Activated naive CD4-positive, alpha-beta T cell treated with anti-CD3 and anti-CD28 coated beads, Interleukin-2, amount 50 U/mL, for 16 hours (primary cell): Measurements from ENCODE around the gene DDX56.
"Not testable (repeated sequence)": the region's sequence is repeated elsewhere in the genome, so short reads cannot be mapped to it uniquely, and the experiment has no call there.

ENCODE experiments used
- DNase-seq: peaks from one replicate; pipeline ENCODE4 v3.0.0-alpha.2; 2020

Gene DDX56

GRCh38 chr7:44561962-44562621, 11.6 kb downstream of the DDX56 start:
- DNase-seq, result no peak

- DNase-seq, result no peak
Measured at GRCh38 chr7:44561481-44561880, 12.2 kb downstream of the DDX56 start.

DNA sequence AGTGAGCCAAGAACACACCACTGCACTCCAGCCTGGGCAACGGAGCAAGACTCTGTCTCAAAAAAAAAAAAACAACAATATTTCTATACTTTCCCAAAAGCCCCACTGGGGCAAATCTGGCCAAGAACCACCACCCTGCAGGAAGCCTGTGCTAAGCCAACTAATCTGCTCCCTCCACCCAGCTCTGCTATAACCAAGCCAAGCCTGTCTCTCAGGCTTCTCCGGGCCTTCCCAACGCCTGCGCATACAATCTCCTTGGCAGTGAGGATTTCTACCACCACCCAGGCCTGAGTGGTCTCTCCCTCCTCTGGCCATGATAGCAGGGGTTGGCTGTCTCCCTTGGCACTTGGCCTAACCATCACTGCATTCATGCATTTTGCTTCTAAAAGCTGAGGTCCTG, 14.2 kb downstream of the DDX56 start:
- DNase-seq, result no peak

DNA sequence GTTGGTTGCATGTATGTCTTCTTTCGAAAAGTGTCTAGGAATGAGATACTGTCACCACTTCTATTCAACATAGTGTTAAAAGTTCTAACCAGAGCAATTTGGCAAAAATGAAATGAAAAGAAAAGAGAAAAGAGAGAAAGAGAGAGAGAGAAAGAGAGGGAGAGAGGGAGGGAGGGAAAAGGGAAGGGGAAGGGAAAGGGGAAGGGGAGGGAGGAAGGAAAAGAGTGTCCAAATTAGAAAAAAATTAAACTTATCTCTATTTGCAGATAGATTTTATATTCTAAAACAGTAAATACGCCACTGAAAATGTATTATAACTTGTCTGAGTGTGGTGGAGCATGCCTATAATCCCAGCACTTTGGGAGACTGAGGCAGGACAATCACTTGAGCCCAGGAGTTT, 16.2 kb downstream of the DDX56 start:
- no peak for DNase-seq

GRCh38 chr7:44555350-44555749, 18.4 kb downstream of the DDX56 start:
- no peak for DNase-seq

- not testable (repeated sequence) for DNase-seq
Measured at GRCh38 chr7:44552473-44553005, 21.2 kb downstream of the DDX56 start.

- no peak for DNase-seq
Measured at GRCh38 chr7:44549457-44549856, 24.3 kb downstream of the DDX56 start.

DNA sequence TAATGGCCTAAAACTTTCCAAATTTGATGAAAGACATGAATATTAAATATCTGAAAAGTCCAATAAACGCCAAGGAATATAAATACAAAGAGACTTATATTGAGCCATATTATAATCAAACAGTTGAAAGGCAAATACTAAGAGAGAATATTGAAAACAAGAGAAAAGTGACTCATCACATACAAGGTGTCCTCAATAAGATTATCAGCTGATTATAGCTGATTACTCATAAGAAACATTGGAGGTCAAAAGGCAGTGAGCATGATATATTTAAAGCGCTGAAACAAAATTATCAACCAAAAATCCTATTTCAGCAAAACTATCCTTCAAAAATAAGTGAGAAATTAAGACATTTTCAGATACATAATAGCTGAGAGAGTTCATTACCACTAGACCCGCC, 24.8 kb downstream of the DDX56 start:
- no peak for DNase-seq

DNA sequence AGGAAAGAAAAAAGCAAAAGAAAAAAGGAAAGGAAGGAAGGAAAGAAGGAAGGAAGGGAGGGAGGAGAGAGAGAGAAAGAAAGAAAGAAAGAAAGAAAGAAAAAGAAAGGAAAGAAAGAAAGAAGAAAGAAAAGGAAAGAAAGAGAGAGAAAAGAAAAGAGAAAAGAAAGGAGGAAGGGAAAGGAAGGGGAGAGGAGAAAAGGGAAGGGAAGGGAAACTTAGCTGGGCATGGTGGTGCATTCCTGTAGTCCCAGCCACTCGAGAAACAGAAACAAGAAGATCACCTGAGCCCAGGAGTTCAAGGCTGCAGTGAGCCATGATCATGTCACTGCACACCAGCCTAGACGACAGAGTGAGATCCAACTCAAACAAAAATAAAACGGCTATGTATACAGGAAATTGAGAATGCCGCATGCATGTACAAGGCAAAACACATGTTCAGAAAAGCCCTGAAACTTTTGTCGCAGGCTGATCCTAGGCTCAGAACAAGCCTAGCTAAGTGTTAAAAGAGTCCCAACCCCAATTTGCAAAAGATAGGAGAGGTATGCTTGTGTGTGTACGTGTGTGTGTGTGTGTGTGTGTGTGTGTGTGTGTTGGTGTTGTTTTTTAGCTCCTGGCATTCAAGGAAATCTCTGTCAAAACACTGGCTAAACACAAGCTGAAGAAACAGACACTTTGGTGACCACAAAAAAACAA, 26.0 kb downstream of the DDX56 start:
- no peak for DNase-seq

DNA sequence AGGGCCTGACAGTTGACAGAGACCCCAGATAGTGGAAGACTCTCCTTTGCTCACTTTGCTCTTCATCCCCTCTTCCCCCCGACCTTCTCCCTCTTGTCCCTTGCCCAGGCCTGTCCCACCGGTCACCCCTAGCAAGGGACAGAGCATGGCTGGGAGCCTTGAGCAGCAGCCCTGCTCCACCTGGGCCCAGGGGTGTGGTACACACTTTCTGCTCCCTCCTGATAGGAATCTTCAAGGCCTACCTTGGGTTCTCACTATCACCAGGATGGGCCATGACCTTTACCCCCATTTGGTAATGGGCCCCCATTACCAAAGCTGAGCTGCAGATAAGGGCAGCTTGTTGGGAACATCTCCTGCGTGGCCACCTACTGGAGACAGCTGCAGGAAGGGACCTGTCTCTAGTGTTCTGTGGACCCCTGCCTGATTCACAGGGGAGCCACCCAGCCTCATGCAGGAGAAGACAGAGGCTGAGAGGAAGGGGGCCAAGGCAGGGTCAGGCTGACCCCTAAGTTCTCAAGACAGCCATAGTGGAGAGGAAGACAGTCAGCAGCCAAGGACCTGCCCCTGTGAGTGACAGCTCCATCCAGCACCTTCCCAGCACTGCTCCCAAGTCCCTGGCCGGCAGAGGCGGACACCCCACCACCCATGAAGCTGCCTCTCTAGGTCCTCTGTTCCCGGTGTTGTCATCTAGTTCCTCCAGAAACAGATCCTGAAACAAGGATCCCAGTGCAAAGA, 31.7 kb downstream of the DDX56 start:
- no peak for DNase-seq

DNA sequence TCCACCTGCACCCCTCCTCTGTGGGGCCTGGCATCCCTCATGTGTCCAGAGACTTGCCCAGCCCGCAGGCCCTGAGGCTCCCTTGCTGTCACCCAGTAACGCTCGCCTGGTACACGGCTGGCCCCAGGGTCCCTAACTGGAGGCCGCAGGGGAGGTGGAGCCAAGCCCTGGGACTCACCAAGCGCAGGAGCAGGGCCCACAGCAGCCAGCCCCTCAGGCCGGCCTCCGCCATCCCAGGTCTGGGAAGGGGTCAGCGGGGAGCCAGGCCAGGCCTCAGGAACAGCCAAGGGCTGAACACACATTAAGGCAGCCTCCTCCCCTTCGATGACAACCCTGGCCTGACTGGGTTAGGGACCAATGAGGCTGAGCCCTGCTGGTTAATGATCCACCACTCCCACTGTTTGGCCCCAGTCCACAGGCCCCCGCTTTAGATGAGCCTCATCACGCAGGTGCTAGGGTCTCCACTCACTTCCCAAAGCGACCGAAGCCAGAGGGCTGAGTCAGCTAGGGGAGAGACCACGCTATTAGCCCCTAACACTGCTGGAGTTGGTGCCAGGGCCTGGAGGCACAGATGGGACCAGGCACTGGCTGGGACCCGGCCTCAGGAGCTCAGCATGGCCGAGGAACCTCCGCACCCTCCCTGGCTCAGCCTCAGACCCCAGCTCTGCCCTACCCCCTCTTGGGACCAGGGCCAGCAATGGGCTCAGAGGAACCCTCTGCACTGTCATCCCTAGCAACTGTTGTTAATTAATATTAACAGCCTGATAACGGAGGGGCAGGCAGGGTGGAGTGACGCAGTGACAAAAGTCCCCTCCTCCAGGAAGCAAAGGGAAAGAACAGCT, 32.5 kb downstream of the DDX56 start, which contains the start of gene NPC1L1:
Gene NPC1L1, minus strand, starts transcription at position 303 of the 842 bp plus-strand sequence. Its CDS starts 71 bp downstream, at position 232.
- DNase-seq, result no peak

- no peak for DNase-seq
Measured at GRCh38 chr7:44540592-44541027, 33.1 kb downstream of the DDX56 start.

DNA sequence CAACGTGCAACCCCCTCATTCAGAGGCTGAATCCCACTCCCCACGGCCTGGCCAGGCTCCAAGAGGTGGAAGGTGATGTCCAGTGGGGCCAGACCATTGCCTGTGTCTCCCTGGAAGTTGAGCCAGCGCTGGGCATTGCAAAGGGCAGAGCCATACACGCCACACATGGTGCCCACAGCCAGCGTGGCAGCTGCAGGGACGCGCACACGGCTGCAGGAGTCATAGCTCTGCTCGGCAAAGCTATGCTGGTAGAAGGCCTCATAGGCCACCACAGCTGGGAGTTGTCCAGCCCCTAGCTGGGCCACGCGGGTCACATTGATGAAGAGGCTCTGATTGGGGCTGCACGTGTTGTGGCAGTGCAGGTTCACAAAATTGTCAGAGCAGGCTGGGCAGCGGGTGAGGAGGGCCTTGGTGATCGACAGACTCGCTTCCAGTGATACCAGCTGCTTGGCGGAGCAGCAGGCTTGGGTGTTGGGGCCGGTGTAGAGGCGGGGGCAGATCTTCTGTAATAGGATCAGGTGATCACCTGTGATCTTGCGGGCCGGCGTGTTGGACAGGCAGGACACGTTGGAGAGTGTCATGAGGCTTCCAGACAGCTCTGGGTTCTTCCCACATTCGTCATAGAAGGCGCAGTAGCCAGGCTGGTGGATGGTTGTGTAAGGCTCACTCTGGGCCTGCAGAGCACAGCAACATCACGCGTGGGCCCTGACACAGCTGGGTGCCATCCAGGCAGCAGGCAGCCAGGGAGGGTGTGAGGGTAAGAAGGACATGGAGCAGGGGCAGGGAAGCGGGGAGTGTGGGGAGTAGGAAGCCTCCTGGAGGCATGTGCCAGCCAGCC, 33.8 kb downstream of the DDX56 start:
- DNase-seq, result no peak

GRCh38 chr7:44538798-44539668, 34.7 kb downstream of the DDX56 start:
- DNase-seq, result no peak

- no peak for DNase-seq
Measured at GRCh38 chr7:44538093-44538797, 35.5 kb downstream of the DDX56 start.

GRCh38 chr7:44537442-44537841, 36.3 kb downstream of the DDX56 start:
- DNase-seq, result no peak

DNA sequence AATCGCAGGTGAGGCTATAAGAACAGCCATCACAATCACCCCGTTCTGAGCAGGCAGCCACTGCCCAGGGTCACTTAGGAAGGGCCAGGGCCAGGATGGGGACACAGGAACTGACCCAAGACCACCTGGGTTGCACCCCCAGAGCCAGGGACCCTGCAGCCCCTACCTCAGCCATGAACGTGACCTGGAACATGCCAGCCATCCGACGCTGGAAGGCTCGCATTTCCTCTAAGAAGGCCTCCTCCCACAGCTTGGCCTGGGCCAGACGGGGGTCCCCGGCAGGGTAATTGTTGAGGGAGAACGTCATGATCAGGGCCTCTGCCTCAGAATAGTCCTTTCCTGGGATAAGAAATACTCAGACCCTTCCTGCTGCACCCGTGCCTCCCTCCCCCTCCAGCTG, 37.6 kb downstream of the DDX56 start:
- DNase-seq, result no peak

- DNase-seq, result no peak
Measured at GRCh38 chr7:44535348-44536064, 38.2 kb downstream of the DDX56 start.

- peak; percentile 43 for DNase-seq
Measured at GRCh38 chr7:44534501-44534900, 39.2 kb downstream of the DDX56 start.
